Ramos (cell line): ENCODE data around the gene VSIG10.

Experiments
- in situ Hi-C: fragments of 300-500 bp; cut with MboI; formaldehyde crosslinking; loops from one replicate; pipeline ENCODE4 v1.14.3; 2022; ENCODE audit warnings: low sequenced_read_pairs; ENCODE audit not compliant: unreplicated experiment

The VSIG10 gene

DNA sequence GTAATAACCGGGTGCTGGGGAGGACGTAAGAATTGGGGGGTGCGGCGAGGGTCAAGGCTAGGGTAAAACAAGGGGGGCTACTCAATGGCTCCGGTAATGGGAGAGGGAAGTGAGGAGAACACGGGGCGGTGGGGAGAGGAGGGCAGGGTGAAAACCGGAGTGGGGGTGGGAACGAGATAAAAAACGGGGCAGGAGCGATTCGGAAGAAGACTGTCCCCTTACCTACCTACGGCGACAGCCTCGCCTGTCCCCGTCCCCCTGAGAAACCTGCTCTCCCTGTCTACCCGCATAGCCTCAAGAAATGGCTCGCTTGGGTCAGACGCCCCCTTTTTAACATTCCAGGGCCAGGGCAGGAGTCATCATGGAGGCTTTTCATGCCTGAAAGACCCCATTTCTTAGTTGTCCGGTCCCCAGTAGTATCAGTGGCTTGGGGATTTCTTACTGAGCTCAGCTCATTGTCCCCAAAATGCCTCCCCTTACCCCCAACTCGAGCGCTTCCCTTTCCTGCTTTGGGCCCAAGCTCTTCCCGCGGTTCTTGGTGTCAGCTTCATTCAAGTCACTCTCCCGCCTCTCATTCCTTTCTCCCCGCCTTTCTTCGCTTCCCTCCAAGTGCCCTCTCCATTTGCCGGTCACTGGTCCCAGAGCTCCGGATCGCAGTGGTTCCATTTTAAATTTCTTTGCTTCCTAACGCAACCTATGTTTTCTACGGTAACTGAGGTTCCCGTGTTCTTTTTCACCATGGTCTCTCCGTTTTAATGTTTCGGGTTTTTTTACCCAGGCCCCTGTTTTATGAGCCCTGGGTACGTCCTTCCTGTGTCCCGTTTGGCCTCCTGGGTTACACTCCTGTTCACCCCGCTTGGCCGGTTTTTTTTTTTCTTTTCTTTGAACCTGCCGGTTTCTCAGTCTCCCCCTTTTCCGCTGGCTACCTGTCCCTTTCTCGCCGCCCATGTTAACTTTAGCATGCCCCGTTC is 41.7 kb downstream of the VSIG10 start:
- in situ Hi-C loops: no loop called here

- in situ Hi-C loops: no loop called here
Observed at GRCh38 chr12:118061011-118061872, 42.6 kb downstream of the VSIG10 start, which contains the start of gene WSB2. WSB2 (minus strand) TSS chr12:118061179; CDS start chr12:118061048, 131 bp downstream.

- in situ Hi-C loops: no loop called here
Observed at GRCh38 chr12:118060301-118061010, 43.4 kb downstream of the VSIG10 start.

DNA sequence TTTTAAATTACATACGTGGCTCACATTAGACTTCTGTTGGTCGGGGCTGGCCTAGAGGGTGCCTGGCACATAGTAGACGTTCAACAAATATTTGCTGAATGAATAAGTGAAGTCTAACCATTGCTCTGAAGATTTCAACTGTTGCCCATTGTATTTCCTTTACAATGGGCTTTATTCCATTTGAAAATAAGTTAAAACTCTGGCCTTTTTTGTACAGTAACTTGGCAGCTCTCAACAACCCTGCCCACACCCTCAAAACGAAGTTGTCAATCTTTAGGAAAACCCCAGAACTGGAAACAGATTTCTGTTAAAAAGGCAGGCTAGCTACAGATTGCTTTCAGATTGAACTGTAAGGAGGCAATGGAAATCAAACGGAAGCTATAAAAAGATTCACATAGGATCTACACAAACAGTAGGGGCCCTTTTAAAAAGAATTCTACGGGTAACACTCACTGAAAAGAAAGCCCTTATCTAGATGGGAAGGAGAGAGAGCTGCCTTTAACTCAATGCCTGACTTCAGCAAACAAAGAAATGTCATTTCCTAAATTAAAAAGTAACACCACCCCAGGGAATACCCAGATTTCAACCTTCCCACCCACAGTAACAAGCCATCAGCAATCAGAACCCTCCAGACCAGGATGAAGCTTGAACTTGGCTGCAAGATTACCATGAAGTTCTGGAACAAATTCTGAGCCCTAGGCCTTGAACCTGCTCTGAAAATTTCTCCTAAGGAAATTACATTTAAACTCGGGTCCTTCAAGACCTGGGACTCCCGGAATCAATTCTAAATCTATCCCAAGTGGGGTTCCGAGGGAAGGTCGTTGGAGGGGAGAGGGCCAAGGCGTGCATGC is 44.2 kb downstream of the VSIG10 start:
- in situ Hi-C loops: no loop called here

GRCh38 chr12:118058881-118059280 is 44.9 kb downstream of the VSIG10 start:
- in situ Hi-C loops: no loop called here

DNA sequence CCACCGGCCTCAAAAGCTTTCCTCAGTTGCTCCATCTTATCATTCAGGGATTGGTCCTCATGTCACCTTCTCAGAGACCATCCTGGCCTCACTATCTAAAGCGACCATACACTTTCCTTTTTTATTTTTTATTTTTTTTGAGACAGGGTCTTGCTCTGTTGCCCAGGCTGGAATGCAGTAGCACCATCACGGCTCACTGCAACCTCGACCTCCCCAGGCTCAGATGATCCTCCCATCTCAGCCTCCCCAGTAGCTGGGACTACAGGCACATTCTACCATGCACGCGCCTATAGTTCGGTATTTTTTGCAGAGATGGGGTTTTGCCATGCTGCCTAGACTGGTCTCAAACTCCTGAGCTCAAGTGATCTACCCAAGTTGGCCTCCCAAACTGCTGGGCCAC is 45.6 kb downstream of the VSIG10 start:
- in situ Hi-C loops: no loop called here

DNA sequence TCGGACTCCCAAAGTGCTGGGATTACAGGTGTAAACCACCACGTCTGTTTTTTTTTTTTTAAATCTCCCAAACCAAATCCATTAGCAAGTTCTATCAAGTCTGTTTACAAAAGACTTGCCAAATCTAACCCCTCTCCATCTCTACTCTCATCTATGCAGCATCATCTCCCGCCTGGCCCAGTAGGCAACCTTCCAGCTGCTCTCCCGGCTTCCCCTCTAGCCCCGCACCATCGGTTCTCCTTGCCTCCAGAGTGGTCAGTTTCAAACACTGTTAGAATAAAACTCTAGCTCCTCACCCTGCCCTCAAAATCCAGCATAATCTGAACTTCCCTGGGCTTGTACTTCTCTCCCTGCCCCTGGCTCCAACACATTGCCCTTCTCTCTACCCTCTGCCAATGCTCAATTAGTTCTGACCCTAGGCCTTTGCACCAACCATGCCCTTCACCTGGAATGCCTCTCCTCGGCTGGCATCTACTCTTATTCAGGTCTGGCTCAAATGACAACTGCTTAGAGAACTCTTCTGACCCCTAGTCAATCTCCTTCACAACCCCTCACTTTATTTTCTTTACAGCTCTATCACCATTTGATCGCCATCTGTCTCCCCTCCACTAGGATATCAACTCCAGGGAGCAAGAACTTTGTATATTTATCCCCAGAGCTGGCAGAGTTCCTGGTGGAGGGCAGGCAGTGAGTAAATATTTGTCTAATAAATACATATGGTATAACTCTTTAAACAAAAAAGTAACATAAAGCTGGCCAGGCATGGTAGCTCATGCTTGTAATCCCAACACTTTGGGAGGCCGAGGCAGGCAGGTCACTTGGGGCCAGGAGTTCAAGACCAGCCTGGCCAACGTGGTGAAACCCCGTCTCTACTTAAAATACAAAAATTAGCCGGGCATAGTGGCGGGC is 47.7 kb downstream of the VSIG10 start:
- in situ Hi-C loops: no loop called here

DNA sequence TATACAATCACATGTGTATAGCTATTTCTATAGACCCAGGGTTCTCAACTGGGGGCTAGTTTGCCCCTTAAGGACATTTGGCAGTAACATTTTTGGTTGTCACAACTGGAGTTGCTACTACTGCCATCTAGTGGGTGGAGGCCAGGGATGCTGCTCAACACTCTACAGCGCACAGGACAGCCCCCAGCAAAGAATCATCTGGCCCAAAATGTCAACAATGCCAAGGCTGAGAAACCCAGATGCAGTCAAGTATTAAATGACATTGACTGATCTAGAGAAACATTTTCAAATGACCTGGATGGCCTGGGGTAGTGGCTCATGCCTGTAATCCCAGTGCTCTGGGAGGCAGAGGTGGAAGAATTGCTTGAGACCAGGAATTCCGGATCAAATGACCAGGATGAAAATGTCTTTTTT is 48.7 kb downstream of the VSIG10 start:
- in situ Hi-C loops: no loop called here

- in situ Hi-C loops: no loop called here
Observed at GRCh38 chr12:118053071-118053985, 50.5 kb downstream of the VSIG10 start.

DNA sequence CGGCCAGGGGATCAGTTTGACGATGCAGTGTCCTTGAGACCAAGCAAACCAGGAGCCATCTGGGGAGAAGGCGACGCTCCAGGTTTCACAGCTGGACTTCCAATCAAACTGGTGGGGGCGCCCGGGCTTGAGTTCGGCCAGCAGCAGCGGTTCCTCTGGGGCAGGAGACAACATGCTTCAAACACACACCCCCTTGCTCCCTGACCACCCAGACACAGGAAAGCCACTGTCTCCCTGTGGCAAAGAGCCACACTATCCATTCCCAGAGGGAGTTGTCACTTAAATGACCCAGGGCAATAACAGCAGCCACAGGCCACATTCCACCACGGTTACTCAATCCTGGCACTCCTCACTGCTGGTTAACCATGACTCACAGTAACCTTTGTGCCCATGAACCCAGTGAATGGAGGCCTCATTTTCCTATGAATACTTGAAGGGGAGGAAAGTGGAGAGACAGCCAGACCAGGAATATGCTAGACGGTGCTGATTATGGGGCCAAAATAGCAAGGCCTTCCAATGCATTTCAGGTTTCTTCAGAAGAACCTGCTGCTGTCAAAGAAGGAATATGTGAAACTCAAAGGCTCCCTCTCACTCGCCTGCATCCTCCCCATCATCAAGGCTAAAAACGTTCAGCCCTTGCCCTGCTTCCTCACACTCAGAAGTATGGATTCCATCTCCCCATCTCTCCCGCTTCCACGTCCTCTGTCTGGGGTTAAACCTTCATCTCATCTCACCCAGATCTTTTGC is 51.3 kb downstream of the VSIG10 start:
- in situ Hi-C loops: no loop called here

GRCh38 chr12:118050972-118051910 is 52.6 kb downstream of the VSIG10 start:
- in situ Hi-C loops: no loop called here

DNA sequence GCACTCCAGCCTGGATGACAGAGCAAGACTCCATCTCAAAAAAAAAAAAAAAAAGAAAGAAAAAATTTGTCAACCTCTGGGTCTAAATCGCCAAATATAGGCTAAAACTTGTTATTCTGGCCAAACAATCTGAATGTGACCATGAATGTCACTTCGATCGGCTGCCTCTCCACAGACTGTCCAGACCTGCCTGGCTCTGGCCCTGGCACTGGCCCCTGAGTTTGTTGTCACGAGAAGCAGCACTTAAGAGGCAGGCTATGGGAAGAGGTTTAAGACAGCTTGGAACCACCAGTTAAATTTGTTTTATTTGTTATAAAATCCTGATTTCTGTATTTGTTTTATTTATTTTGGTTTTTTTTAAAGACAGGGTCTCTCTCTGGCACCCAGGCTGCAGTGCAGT is 57.4 kb downstream of the VSIG10 start:
- in situ Hi-C loops: loop anchor here (5.0 kb wide), 1 partner anchor 174 kb away; no protein-coding TSS in a partner anchor

DNA sequence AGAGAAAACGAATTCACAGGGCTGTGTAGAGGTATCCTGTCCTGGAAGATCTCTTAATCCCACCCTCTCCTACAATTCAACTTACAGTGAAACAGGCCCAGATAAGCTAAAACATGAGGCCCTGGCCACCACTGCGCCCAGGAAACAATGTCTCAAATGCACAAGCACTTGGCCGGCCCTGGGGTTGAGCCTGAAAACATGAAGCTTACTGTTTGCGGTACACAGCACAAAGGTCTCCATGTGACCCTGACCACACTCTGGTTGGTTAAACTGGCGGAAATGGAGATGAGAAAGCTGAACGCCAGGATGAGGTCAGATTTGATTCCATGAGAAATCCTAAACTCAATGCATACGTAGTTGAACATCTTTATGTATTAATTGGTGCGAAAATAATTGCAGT is 59.2 kb downstream of the VSIG10 start:
- in situ Hi-C loops: no loop called here

DNA sequence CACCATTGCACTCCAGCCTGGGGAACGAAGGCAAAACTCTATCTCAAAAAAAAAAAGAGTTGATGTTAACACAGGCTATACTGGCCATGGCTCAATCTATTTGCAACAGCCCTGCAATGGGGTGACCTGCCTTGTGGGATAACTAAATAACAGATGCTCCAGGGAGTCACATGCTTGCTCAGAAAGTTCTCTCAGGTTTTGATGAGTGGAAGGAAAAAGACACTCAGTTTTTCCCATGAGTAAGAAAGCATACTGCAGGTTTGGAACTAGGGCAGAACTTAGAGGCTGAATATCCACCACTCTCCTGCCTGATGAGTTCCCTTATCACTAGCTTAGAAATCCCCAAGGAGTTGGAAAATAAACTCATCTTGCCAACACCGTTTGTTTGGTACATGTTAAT is 59.7 kb downstream of the VSIG10 start:
- in situ Hi-C loops: no loop called here

- in situ Hi-C loops: no loop called here
Observed at GRCh38 chr12:118042091-118042490, 61.7 kb downstream of the VSIG10 start.

DNA sequence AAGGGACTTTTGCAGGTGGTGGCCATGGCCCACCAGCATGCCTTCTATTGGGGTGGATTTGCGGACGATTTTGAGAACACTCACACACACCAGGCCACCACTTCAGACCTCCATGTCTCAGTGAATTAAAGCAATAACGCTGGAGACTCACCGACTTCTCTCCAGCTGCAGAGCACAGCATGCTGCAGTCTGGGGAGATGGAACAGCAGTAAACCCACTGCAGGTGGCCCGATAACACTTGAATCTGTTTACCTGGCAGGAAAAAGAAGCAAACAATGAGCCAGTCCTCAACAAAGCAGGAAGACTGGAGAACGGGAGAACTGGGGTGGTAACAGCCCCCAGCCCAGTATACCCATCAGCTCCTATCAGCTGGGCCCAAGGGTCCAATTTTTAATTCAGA is 65.7 kb downstream of the VSIG10 start:
- in situ Hi-C loops: no loop called here
